ENCODE measurements around the gene SPAG7. TPM values are rescaled to one million over a fixed set of nuclear protein-coding genes. Genes with fewer than 3 reads are reported as not detected.

Gene SPAG7
- total RNA-seq, 2 experiments from 2014 or later, result 62.7 to 62.9 TPM

DNA sequence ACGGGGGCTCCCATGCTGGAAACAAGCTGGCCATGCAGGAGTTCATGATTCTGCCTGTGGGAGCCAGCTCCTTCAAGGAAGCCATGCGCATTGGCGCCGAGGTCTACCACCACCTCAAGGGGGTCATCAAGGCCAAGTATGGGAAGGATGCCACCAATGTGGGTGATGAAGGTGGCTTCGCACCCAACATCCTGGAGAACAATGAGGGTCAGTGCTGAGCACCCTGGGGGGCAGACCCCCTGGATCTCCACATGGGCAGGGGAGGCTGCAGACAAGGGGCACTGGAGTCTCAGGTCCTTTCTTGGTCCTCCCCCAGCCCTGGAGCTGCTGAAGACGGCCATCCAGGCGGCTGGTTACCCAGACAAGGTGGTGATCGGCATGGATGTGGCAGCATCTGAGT lies 12.5 kb downstream of the SPAG7 start:
- DNase-seq (no peak), ATAC-seq (no peak)
- TF ChIP-seq, protein P1, sequence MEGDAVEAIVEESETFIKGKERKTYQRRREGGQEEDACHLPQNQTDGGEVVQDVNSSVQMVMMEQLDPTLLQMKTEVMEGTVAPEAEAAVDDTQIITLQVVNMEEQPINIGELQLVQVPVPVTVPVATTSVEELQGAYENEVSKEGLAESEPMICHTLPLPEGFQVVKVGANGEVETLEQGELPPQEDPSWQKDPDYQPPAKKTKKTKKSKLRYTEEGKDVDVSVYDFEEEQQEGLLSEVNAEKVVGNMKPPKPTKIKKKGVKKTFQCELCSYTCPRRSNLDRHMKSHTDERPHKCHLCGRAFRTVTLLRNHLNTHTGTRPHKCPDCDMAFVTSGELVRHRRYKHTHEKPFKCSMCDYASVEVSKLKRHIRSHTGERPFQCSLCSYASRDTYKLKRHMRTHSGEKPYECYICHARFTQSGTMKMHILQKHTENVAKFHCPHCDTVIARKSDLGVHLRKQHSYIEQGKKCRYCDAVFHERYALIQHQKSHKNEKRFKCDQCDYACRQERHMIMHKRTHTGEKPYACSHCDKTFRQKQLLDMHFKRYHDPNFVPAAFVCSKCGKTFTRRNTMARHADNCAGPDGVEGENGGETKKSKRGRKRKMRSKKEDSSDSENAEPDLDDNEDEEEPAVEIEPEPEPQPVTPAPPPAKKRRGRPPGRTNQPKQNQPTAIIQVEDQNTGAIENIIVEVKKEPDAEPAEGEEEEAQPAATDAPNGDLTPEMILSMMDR (IDR thresholded peaks at IDR 0.05), result no peak
- H3K4me1 Mint-ChIP-seq (ENCODE audit: low read depth), result peaks cover 18% of the 10 kb centered on the region
- intact Hi-C loops (cut with micrococcal nuclease), result no loop called here
- peaks cover 3% of the 10 kb centered on the region for H3K36me3 Mint-ChIP-seq (ENCODE audit: low read depth)
- H3K27ac Mint-ChIP-seq, result no peak overlapping the region
- CTCF ChIA-PET, result interaction anchor here (1.2 to 1.6 kb wide), 3 partner anchors 12 to 46 kb away, joined by 3 to 5 read pairs (median 4); partner anchors contain the start of gene SPAG7
- POLR2A ChIA-PET, result interaction anchor here (0.7 to 20.8 kb wide), 3 partner anchors 10 to 15 kb away, joined by 3 to 627 read pairs (median 9); partner anchors contain the start of genes RNF167, SLC25A11 and SPAG7
- no peaks in the 10 kb centered on the region for H3K9me3 Mint-ChIP-seq
- no peak overlapping the region for H3K4me3 Mint-ChIP-seq
- no peaks in the 10 kb centered on the region for H3K27me3 Mint-ChIP-seq

DNA sequence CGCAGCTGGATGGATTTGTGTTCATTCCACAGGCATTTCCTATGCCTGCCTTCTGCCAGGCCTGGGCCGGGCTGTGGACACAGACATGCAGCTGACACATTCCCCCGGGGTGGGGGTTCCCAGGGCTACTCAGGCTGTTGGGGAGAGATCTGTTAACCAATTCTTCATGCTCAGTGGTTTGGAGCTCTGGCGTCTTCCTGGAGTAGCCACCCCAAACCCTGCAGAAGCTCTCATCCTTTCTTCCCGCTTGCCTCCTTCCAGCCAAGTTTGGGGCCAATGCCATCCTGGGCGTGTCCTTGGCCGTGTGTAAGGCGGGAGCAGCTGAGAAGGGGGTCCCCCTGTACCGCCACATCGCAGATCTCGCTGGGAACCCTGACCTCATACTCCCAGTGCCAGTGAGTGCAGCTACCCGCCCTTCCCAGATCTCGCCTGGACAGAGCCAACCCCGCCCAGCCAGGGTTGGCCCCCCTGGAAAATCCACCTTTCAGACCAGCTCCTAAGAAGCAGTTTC lies 14.1 kb downstream of the SPAG7 start:
- ATAC-seq, result no peak
- no peak overlapping the region for H3K4me3 Mint-ChIP-seq
- no peak for DNase-seq
- ChIA-PET POLR2A (interaction anchor here (1.8 to 20.8 kb wide), 3 partner anchors 10 to 15 kb away, joined by 8 to 627 read pairs (median 14); partner anchors contain the start of genes RNF167, SLC25A11 and SPAG7), CTCF (interaction anchor here (1.0 to 2.5 kb wide), 4 partner anchors 8 to 44 kb away, joined by 3 to 9 read pairs (median 4); partner anchors contain the start of gene SPAG7)
- no peak overlapping the region for H3K27ac Mint-ChIP-seq
- no peaks in the 10 kb centered on the region for H3K27me3 Mint-ChIP-seq
- intact Hi-C loops (cut with micrococcal nuclease), result no loop called here
- H3K4me1 Mint-ChIP-seq (ENCODE audit: low read depth), result peaks cover 18% of the 10 kb centered on the region
- H3K9me3 Mint-ChIP-seq, result no peaks in the 10 kb centered on the region
- TF ChIP-seq, protein P1 (IDR thresholded peaks at IDR 0.05), result no peak
- H3K36me3 Mint-ChIP-seq (ENCODE audit: low read depth), result peaks cover 5% of the 10 kb centered on the region

DNA sequence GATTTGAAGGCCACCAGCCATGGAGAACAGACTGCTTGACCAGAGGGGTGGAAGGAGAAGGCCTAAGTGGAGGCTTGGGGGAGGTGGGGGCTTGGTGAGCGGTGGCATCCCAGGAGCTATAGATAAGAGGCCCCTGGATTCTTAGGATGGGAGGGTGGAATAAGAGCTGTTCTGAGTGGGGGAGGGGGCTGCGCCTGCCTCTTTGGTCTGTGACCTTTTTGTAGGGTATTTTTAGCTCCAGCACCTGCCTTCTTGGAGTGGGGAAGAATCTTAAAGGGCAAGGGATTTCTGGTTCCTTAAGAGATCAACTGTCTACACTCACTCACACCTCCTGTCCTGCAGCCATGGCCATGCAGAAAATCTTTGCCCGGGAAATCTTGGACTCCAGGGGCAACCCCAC lies 16.1 kb downstream of the SPAG7 start:
- POLR2A ChIA-PET, result interaction anchor here (1.5 to 20.8 kb wide), 5 partner anchors 9 to 43 kb away, joined by 3 to 627 read pairs (median 11); partner anchors contain the start of genes RNF167, SLC25A11 and SPAG7
- Mint-ChIP-seq H3K27ac (peak overlapping the region; percentile 97), H3K4me1 (ENCODE audit: low read depth) (peaks cover 18% of the 10 kb centered on the region), H3K27me3 (no peaks in the 10 kb centered on the region), H3K36me3 (ENCODE audit: low read depth) (peaks cover 16% of the 10 kb centered on the region), H3K9me3 (no peaks in the 10 kb centered on the region), H3K4me3 (peak overlapping the region; percentile 97)
- DNase-seq (no peak), ATAC-seq (no peak)
- CTCF ChIA-PET, result interaction anchor here (0.7 to 2.5 kb wide), 3 partner anchors 16 to 42 kb away, joined by 3 to 9 read pairs (median 4); partner anchors contain the start of gene SPAG7
- intact Hi-C loops (cut with micrococcal nuclease), result no loop called here
- TF ChIP-seq, protein P1 (IDR thresholded peaks at IDR 0.05), result no peak

DNA sequence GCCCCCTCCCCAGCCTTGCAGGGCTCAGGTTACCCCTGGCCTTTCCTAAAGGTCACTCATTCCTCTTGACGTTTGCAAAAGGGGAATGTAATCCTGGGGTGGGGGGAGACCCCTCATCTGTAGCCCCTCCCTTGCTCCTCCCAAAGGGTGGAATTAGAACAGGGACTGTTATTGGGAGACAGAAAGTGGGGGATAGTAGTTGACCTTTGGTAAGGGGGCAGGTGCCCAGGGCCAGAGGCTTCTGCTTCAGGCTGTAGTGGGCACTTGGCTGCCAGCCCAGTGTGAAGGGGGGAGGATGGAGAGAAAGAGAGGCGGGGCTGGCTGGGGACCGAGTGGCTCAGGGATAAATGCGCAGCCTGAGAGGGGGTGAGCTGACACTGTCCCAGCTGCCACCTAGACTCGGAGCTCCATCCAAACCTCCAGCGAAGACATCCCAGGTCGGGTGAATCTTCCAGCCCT lies 16.8 kb downstream of the SPAG7 start, which contains the start of gene ENO3:
Gene ENO3, plus strand, starts transcription at position 374 of the 459 bp plus-strand sequence. CDS start 711 bp downstream, outside the sequence.
- POLR2A ChIA-PET, result interaction anchor here (1.0 to 20.8 kb wide), 8 partner anchors 8 to 129 kb away, joined by 3 to 627 read pairs (median 8); partner anchors contain the start of genes INCA1, KIF1C, RNF167 and SLC25A11
- Mint-ChIP-seq H3K27me3 (no peaks in the 10 kb centered on the region), H3K4me1 (ENCODE audit: low read depth) (peaks cover 13% of the 10 kb centered on the region), H3K4me3 (peak within 1 kb of the TSS; percentile 97), H3K36me3 (ENCODE audit: low read depth) (peaks cover 23% of the 10 kb centered on the region), H3K9me3 (no peaks in the 10 kb centered on the region), H3K27ac (peak within 1 kb of the TSS; percentile 97)
- TF ChIP-seq, protein P1 (IDR thresholded peaks at IDR 0.05), result no peak
- ATAC-seq (no peak), DNase-seq (no peak)
- intact Hi-C loops (cut with micrococcal nuclease), result no loop called here
- CTCF ChIA-PET, result interaction anchor here (0.7 to 1.5 kb wide), 4 partner anchors 11 to 42 kb away, joined by 3 to 5 read pairs (median 4); partner anchors contain the start of gene SPAG7
